DND-41 (cell line): ENCODE measurements around the gene MEA1.

Experiments used
- ATAC-seq: fragments of 200-7000 bp; cut with Tn5 transposase; 3 replicates; pipeline ENCODE4 v1.9.1; 2021; ENCODE audit warnings: low read depth; ENCODE audit not compliant: insufficient read depth
- DNase-seq: peaks from one replicate; pipeline ENCODE4 v3.0.0-alpha.2; 2020
- H2AFZ ChIP-seq: 2 replicates; pipeline ENCODE4 v1.6.0; 2012; ENCODE audit warnings: low read depth, low read length
- H3K27ac ChIP-seq: 2 replicates; pipeline ENCODE4 v1.5.1; 2012; ENCODE audit warnings: low read length, inconsistent platforms
- H3K27me3 ChIP-seq: fragments of 200-600 bp; sonication (generic); 2 replicates; pipeline ENCODE4 v1.6.0; 2012; ENCODE audit warnings: low read length, mild to moderate bottlenecking, inconsistent platforms; ENCODE audit not compliant: insufficient read depth, poor library complexity
- H3K36me3 ChIP-seq: 2 replicates; pipeline ENCODE4 v1.5.1; 2012; ENCODE audit warnings: low read length, inconsistent platforms; ENCODE audit not compliant: insufficient read depth
- H3K4me1 ChIP-seq: 2 replicates; pipeline ENCODE4 v1.5.1; 2012; ENCODE audit warnings: mild to moderate bottlenecking, low read length; ENCODE audit not compliant: insufficient read depth
- H3K4me2 ChIP-seq: 2 replicates; pipeline ENCODE4 v1.6.0; 2012; ENCODE audit warnings: mild to moderate bottlenecking, moderate library complexity, low read length, inconsistent platforms; ENCODE audit not compliant: insufficient read depth
- H3K4me3 ChIP-seq, 2 experiments: fragments of 200-600 bp in 1 of 2; shearing (Covaris generic) in 1 of 2; 2 replicates each; pipeline ENCODE4 v1.5.1; 2012 to 2016; ENCODE audit warnings: inconsistent platforms in 2 of 2, low read length in 2 of 2, mild to moderate bottlenecking in 2 of 2, low read depth in 1 of 2, moderate library complexity in 1 of 2
- H3K79me2 ChIP-seq: 2 replicates; pipeline ENCODE4 v1.6.0; 2012; ENCODE audit warnings: low read length, inconsistent platforms; ENCODE audit not compliant: insufficient read depth
- H3K9ac ChIP-seq: 2 replicates; pipeline ENCODE4 v1.6.0; 2012; ENCODE audit warnings: low read depth, mild to moderate bottlenecking, inconsistent platforms, low read length, moderate library complexity
- H3K9me3 ChIP-seq: 2 replicates; pipeline ENCODE4 v1.5.1; 2012; ENCODE audit warnings: low read length, moderate library complexity, mild to moderate bottlenecking, inconsistent platforms; ENCODE audit not compliant: insufficient read depth, severe bottlenecking
- H4K20me1 ChIP-seq: 2 replicates; pipeline ENCODE4 v1.6.0; 2012; ENCODE audit warnings: low read length; ENCODE audit not compliant: insufficient read depth
- EZH2 ChIP-seq: IDR thresholded peaks from 3 replicates; pipeline ENCODE4 v1.6.1; 2012; ENCODE audit warnings: borderline replicate concordance, low read depth, mild to moderate bottlenecking, moderate library complexity, low read length, inconsistent platforms; ENCODE audit not compliant: severe bottlenecking
- TF ChIP-seq, protein P1 (sequence below): IDR thresholded peaks from 2 replicates; pipeline ENCODE4 v1.5.1; 2012; ENCODE audit warnings: borderline replicate concordance, low read length, moderate library complexity, mild to moderate bottlenecking; ENCODE audit not compliant: poor library complexity, severe bottlenecking; ENCODE audit errors: extremely low read depth

MEA1 gene

GRCh38 chr6:42984001-42984923 is 29.5 kb downstream of the MEA1 start, which contains the start of gene PPP2R5D:
Gene PPP2R5D, plus strand, starts transcription at chr6:42984570. Its CDS starts 108 bp downstream, at chr6:42984678.
- ATAC-seq, result peak; percentile 94
- peak; percentile 99 for DNase-seq
- peaks cover 56% of the 10 kb centered on the region for H3K4me1 ChIP-seq
- H4K20me1 ChIP-seq, result peaks cover 12% of the 10 kb centered on the region; the same call in 1 of the 2 replicates
- peaks cover 19% of the 10 kb centered on the region for H3K36me3 ChIP-seq
- no peaks in the 10 kb centered on the region for H3K27me3 ChIP-seq
- no peaks in the 10 kb centered on the region for H3K9me3 ChIP-seq
- H3K9ac ChIP-seq, result peak within 1 kb of the TSS; percentile 86
- peak within 1 kb of the TSS; percentile 98 for H2AFZ ChIP-seq
- H3K27ac ChIP-seq, result peak within 1 kb of the TSS; percentile 94
- TF ChIP-seq, protein P1, sequence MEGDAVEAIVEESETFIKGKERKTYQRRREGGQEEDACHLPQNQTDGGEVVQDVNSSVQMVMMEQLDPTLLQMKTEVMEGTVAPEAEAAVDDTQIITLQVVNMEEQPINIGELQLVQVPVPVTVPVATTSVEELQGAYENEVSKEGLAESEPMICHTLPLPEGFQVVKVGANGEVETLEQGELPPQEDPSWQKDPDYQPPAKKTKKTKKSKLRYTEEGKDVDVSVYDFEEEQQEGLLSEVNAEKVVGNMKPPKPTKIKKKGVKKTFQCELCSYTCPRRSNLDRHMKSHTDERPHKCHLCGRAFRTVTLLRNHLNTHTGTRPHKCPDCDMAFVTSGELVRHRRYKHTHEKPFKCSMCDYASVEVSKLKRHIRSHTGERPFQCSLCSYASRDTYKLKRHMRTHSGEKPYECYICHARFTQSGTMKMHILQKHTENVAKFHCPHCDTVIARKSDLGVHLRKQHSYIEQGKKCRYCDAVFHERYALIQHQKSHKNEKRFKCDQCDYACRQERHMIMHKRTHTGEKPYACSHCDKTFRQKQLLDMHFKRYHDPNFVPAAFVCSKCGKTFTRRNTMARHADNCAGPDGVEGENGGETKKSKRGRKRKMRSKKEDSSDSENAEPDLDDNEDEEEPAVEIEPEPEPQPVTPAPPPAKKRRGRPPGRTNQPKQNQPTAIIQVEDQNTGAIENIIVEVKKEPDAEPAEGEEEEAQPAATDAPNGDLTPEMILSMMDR, result no peak
- TF ChIP-seq EZH2, result no peak
- H3K4me3 ChIP-seq, result peak within 1 kb of the TSS; percentile 57 to 74
- peak within 1 kb of the TSS; percentile 90 for H3K4me2 ChIP-seq
- peaks cover 60% of the 10 kb centered on the region for H3K79me2 ChIP-seq

DNA sequence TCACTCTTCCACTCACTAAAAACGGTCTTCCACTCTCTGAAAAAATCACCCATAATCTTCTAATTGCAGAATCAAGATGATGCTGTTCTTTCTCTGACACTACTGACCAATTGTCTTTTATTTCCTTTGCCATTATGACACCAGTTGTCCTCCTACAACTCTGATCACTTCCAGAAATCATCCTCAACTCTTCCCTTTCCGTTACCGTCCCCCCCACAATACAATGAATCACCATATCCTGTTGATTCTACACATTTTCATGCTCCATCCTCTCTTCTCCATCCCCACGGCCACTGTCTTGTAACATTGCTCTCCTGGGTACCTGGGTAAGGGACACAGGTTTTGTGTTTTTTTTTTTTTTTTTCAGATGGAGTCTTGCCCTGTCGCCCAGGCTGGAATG is 31.9 kb downstream of the MEA1 start:
- Histone ChIP-seq H2AFZ (no peak overlapping the region), H4K20me1 (peaks cover 16% of the 10 kb centered on the region; the same call in 1 of the 2 replicates)

DNA sequence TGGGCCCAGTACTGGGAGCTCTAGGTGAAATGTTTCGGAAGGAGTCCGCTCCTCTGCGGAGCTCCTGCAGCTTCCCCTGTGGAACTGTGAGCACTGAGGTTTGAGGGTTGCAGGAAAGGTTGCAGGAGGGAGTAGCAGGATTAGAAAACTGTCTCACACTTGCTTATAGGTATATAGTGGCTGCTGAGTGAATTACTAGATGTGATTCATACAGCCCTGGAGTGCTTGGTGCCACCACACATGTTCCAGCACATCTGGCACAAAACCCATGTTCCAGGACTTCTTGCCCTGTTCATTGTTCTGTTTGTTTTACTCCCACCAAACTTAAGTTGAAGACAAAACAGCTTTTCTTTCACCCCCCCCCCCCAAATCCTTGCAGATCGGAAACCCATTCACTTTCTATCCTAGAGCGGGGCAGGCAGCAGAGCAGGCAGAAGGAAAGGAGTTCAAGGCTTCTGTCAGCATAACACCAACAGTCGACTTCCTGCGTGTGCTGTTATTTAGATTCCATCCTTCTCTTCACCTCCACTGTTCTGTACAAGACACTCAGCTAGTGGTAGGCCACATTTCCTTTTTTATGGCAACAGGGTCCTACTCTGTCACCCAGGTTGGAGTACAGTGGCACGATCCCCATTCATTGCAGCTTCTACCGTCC is 34.1 kb downstream of the MEA1 start:
- ATAC-seq (peak; percentile 3), DNase-seq (no peak)

More for the DNA sequence above, 31.9 kb downstream of the MEA1 start:
- Histone ChIP-seq H3K27ac (no peak overlapping the region), H3K79me2 (peaks cover 59% of the 10 kb centered on the region), H3K4me2 (no peak overlapping the region), H3K36me3 (no peaks in the 10 kb centered on the region; the same call in 1 of the 2 replicates), H3K4me1 (peaks cover 57% of the 10 kb centered on the region), H3K9me3 (no peaks in the 10 kb centered on the region), H3K4me3 (no peak overlapping the region), H3K9ac (no peak overlapping the region), H3K27me3 (no peaks in the 10 kb centered on the region)
- ATAC-seq (no peak), DNase-seq (no peak)
- TF ChIP-seq, protein P1, result no peak
- no peak for TF ChIP-seq EZH2

More for the DNA sequence above, 34.1 kb downstream of the MEA1 start:
- peak overlapping the region; percentile 93 for H3K9ac ChIP-seq
- H3K27ac ChIP-seq, result peak overlapping the region; percentile 87
- no peak for TF ChIP-seq EZH2
- TF ChIP-seq, protein P1, result no peak
- H3K4me3 ChIP-seq, result peak overlapping the region; percentile 92 to 96; a peak in 3 of 4 replicates
- peak overlapping the region; percentile 79 for H3K4me2 ChIP-seq
- H2AFZ ChIP-seq, result peak overlapping the region; percentile 87
- peaks cover 39% of the 10 kb centered on the region for H3K79me2 ChIP-seq
- no peaks in the 10 kb centered on the region for H3K9me3 ChIP-seq
- H3K27me3 ChIP-seq, result no peaks in the 10 kb centered on the region
- H3K36me3 ChIP-seq, result no peaks in the 10 kb centered on the region; the same call in 1 of the 2 replicates
- H4K20me1 ChIP-seq, result peaks cover 6% of the 10 kb centered on the region; the same call in 1 of the 2 replicates
- peaks cover 42% of the 10 kb centered on the region for H3K4me1 ChIP-seq
